H1 (cell line): ENCODE measurements around the gene USP20.

Experiments
- ATF2 ChIP-seq: IDR thresholded peaks from 2 replicates; pipeline ENCODE4 v1.6.1; 2012; ENCODE audit warnings: low read length, inconsistent platforms
- CREB1 ChIP-seq: IDR thresholded peaks from 2 replicates; pipeline ENCODE4 v1.6.1; 2012; ENCODE audit warnings: inconsistent platforms
- EZH2 ChIP-seq: fragments of 200-600 bp; sonication (generic); IDR thresholded peaks from 2 replicates; pipeline ENCODE4 v1.7.1; 2012; ENCODE audit warnings: low read depth, mild to moderate bottlenecking, moderate library complexity, low read length, inconsistent platforms; ENCODE audit not compliant: severe bottlenecking
- GTF2F1 ChIP-seq: IDR thresholded peaks from 2 replicates; pipeline ENCODE4 v1.6.1; 2012; ENCODE audit warnings: low read depth, low read length, improper control_type of control experiment, borderline replicate concordance
- JUND ChIP-seq: IDR thresholded peaks from 2 replicates; pipeline ENCODE4 v1.6.1; 2011; ENCODE audit warnings: mild to moderate bottlenecking, improper control_type of control experiment, low read length
- POLR2A ChIP-seq, 2 experiments: IDR thresholded peaks; 1 replicate in 1 of 2; 2 replicates in 1 of 2; pipeline ENCODE4 v1.6.1; 2011; ENCODE audit warnings: low read depth in 2 of 2, low read length in 2 of 2, mild to moderate bottlenecking in 2 of 2; ENCODE audit errors: control extremely low read depth in 1 of 2
- POLR2AphosphoS5 ChIP-seq: IDR thresholded peaks from 2 replicates; pipeline ENCODE4 v1.6.1; 2011; ENCODE audit warnings: low read depth, low read length
- RAD21 ChIP-seq, 2 experiments: IDR thresholded peaks in 1 of 2; conservative IDR thresholded peaks in 1 of 2; 2 replicates each; pipeline ENCODE4 v1.6.1; 2011; ENCODE audit warnings: low read depth in 2 of 2, low read length in 2 of 2, improper control_type of control experiment in 1 of 2, inconsistent platforms in 1 of 2, mild to moderate bottlenecking in 1 of 2, moderate library complexity in 1 of 2
- TAF1 ChIP-seq: IDR thresholded peaks from 2 replicates; pipeline ENCODE4 v1.6.1; 2011; ENCODE audit warnings: mild to moderate bottlenecking, low read depth, low read length
- TCF12 ChIP-seq: IDR thresholded peaks from 2 replicates; pipeline ENCODE4 v1.6.1; 2011; ENCODE audit warnings: low read depth, mild to moderate bottlenecking, low read length
- TF ChIP-seq, protein P1 (sequence below), 3 experiments: IDR thresholded peaks; 1 replicate in 2 of 3; 2 replicates in 1 of 3; pipeline versions ENCODE4 v1.5.1 to v1.6.1; 2011; ENCODE audit warnings: low read length in 3 of 3, mild to moderate bottlenecking in 3 of 3, inconsistent platforms in 2 of 3, low read depth in 1 of 3, moderate library complexity in 1 of 3; ENCODE audit not compliant: insufficient read depth in 1 of 3; ENCODE audit errors: control extremely low read depth in 1 of 3

DNA sequence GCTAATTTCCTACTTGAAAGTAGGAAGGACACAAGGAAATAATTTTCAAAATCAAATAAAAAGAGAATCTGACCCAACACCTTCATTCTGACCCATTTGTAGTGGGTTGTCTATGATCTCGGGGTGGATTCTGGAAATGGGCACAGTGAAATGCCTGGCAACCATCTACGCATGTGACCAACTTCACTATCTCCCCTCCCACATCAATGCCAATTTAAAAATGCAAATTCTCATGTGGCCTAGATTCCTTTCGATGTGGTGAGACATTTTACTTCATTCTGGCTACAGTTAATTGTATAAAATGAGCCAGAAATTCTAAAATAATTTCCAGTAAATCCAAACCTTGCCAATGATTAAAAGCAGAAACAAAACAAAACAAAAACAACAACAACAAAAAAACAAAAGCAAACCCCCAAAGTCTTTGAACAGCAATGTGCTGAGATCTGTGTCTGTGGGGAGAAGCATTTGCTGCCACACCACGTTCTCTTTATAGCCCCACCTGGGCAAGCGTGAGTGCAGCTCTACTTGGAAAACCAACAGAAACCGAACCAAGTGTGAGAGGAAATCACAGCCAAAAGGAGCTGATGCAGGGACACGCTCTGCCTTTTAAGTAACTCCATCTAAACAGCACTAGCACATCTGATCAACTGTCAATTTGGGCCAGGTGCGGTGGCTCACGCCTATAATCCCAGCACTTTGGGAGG lies 59.0 kb downstream of the USP20 start:
- TF ChIP-seq, protein P1, sequence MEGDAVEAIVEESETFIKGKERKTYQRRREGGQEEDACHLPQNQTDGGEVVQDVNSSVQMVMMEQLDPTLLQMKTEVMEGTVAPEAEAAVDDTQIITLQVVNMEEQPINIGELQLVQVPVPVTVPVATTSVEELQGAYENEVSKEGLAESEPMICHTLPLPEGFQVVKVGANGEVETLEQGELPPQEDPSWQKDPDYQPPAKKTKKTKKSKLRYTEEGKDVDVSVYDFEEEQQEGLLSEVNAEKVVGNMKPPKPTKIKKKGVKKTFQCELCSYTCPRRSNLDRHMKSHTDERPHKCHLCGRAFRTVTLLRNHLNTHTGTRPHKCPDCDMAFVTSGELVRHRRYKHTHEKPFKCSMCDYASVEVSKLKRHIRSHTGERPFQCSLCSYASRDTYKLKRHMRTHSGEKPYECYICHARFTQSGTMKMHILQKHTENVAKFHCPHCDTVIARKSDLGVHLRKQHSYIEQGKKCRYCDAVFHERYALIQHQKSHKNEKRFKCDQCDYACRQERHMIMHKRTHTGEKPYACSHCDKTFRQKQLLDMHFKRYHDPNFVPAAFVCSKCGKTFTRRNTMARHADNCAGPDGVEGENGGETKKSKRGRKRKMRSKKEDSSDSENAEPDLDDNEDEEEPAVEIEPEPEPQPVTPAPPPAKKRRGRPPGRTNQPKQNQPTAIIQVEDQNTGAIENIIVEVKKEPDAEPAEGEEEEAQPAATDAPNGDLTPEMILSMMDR (IDR thresholded peaks at IDR 0.05; ENCODE audit: control extremely low read depth in 1 of 3, insufficient read depth in 1 of 3, low read depth in 1 of 3, low read length in 3 of 3), result no peak
- TF ChIP-seq GTF2F1 (no peak), CREB1 (no peak), JUND (no peak), RAD21 (IDR thresholded peaks at IDR 0.05 in 1 of 2, conservative IDR thresholded peaks at IDR 0.05 in 1 of 2; ENCODE audit: low read depth in 2 of 2, low read length in 2 of 2) (no peak), EZH2 (no peak), POLR2A (IDR thresholded peaks at IDR 0.05; ENCODE audit: control extremely low read depth in 1 of 2, low read depth in 2 of 2, low read length in 2 of 2) (no peak), TCF12 (no peak), TAF1 (no peak), ATF2 (no peak), POLR2AphosphoS5 (no peak)
